Ishikawa (cell line): ENCODE measurements around the gene MEDAG.

Source experiments
- CEBPB ChIP-seq: IDR thresholded peaks from 2 replicates; pipeline ENCODE4 v1.6.1; 2012
- CREB1 ChIP-seq: IDR thresholded peaks from 2 replicates; pipeline ENCODE4 v1.6.1; 2012; ENCODE audit warnings: low read depth
- EGR1 ChIP-seq: IDR thresholded peaks from 2 replicates; pipeline ENCODE4 v1.6.1; 2012
- EP300 ChIP-seq: IDR thresholded peaks from 2 replicates; pipeline ENCODE4 v1.6.1; 2012; ENCODE audit warnings: borderline replicate concordance
- FOXM1 ChIP-seq: IDR thresholded peaks from 2 replicates; pipeline ENCODE4 v1.6.1; 2012; ENCODE audit warnings: low read depth, borderline replicate concordance
- MAX ChIP-seq: IDR thresholded peaks from 2 replicates; pipeline ENCODE4 v1.6.1; 2012
- NFIC ChIP-seq: IDR thresholded peaks from 2 replicates; pipeline ENCODE4 v1.6.1; 2012
- RAD21 ChIP-seq: IDR thresholded peaks from 2 replicates; pipeline ENCODE4 v1.6.1; 2012; ENCODE audit warnings: low read depth
- REST ChIP-seq: IDR thresholded peaks from 2 replicates; pipeline ENCODE4 v1.6.1; 2012; ENCODE audit warnings: low read depth, mild to moderate bottlenecking
- TAF1 ChIP-seq: IDR thresholded peaks from 2 replicates; pipeline ENCODE4 v1.6.1; 2012; ENCODE audit warnings: low read depth, mild to moderate bottlenecking
- TCF12 ChIP-seq: IDR thresholded peaks from 2 replicates; pipeline ENCODE4 v1.6.1; 2012; ENCODE audit warnings: low read depth
- TEAD4 ChIP-seq: IDR thresholded peaks from 2 replicates; pipeline ENCODE4 v1.6.1; 2012
- USF1 ChIP-seq: IDR thresholded peaks from 2 replicates; pipeline ENCODE4 v1.6.1; 2012
- YY1 ChIP-seq: IDR thresholded peaks from 2 replicates; pipeline ENCODE4 v1.6.1; 2012; ENCODE audit warnings: low read depth
- ZBTB7A ChIP-seq: IDR thresholded peaks from 2 replicates; pipeline ENCODE4 v1.6.1; 2012; ENCODE audit warnings: low read depth

Gene MEDAG

GRCh38 chr13:30972888-30973377, 66.9 kb downstream of the MEDAG start:
- TF ChIP-seq USF1 (no peak), YY1 (no peak), TCF12 (no peak), REST (no peak), CEBPB (no peak), NFIC (no peak), FOXM1 (no peak), TEAD4 (no peak), ZBTB7A (no peak), EGR1 (no peak), EP300 (no peak), RAD21 (no peak), CREB1 (no peak), TAF1 (no peak)

GRCh38 chr13:30974350-30974749, 68.3 kb downstream of the MEDAG start:
- TF ChIP-seq TCF12 (no peak), NFIC (no peak), FOXM1 (no peak), EGR1 (no peak), TAF1 (no peak), CEBPB (no peak), YY1 (no peak), ZBTB7A (no peak), RAD21 (no peak), EP300 (no peak), CREB1 (no peak), TEAD4 (no peak), MAX (no peak), USF1 (no peak), REST (no peak)
